Adrenal gland (tissue), 12 donors: ENCODE measurements around the gene TIGIT. TPM values are rescaled to one million over a fixed set of nuclear protein-coding genes. Genes with fewer than 3 reads are reported as not detected.

Experiments
- DNase-seq, 7 donors: peaks; one replicate each; pipeline ENCODE4 v3.0.0-alpha.2; 2019 to 2020
- H3K27ac ChIP-seq, 5 donors: fragments of 200-600 bp; sonication (generic) in 4 of 5; 1 replicate in 3 of 5; 2 replicates in 2 of 5; pipeline versions ENCODE4 v1.5.1 to v1.8.0; 2016 to 2020; ENCODE audit warnings: mild to moderate bottlenecking in 1 of 5
- H3K27me3 ChIP-seq: fragments of 200-600 bp; 2 replicates; pipeline ENCODE4 v1.8.0; 2021
- H3K36me3 ChIP-seq, 2 donors: fragments of 200-600 bp; replicated peaks in 1 of 2; 1 replicate in 1 of 2; 2 replicates in 1 of 2; pipeline versions ENCODE4 v1.5.1 to v1.8.0; 2018 to 2022
- H3K4me1 ChIP-seq, 2 donors: fragments of 200-600 bp; replicated peaks in 1 of 2; 1 replicate in 1 of 2; 2 replicates in 1 of 2; pipeline versions ENCODE4 v1.5.1 to v1.8.0; 2018 to 2021
- H3K4me3 ChIP-seq, 4 donors: fragments of 200-600 bp; sonication (generic) in 3 of 4; one replicate each; pipeline ENCODE4 v1.5.1; 2016 to 2018
- H3K9me3 ChIP-seq, 3 donors: fragments of 200-600 bp; sonication (generic) in 1 of 3; replicated peaks in 1 of 3; 1 replicate in 2 of 3; 2 replicates in 1 of 3; pipeline versions ENCODE4 v1.5.1 to v1.8.0; 2016 to 2021
- CTCF ChIP-seq, 6 experiments: fragments of 450-650 bp in 4 of 6; fragments of 200-600 bp in 2 of 6; sonication (generic) in 1 of 6; IDR thresholded peaks; 1 replicate in 5 of 6; 2 replicates in 1 of 6; pipeline versions ENCODE4 v1.5.1 to v1.8.0; 2016 to 2021; ENCODE audit warnings: antibody characterized with exemption in 6 of 6, mild to moderate bottlenecking in 2 of 6, moderate library complexity in 1 of 6
- POLR2A ChIP-seq, 2 donors: fragments of 450-650 bp; IDR thresholded peaks; one replicate each; pipeline ENCODE4 v1.6.1; 2017; ENCODE audit warnings: antibody characterized with exemption in 2 of 2, mild to moderate bottlenecking in 2 of 2, moderate library complexity in 1 of 2
- whole genome bisulfite sequencing, 4 donors: extraction: QIAGEN DNeasy Blood & Tissue Kit in 2 of 4; methylation state at CpG; one replicate each; pipeline versions ENCODE4 v1.1.5 to v1.1.7; 2013 to 2017; 5-methylcytosine and 5-hydroxymethylcytosine counted together
- intact Hi-C, 2 donors: fragments of 100-400 bp; cut with DNase I; formaldehyde crosslinking; loops; one replicate each; pipeline versions ENCODE4 v1.14.1 to v1.15.0; 2022 to 2023
- polyA plus RNA-seq, 3 donors: library from polyadenylated mRNA; stranded (reverse); fragments of 200-250 nt in 2 of 3; fragments of 350-450 nt in 1 of 3; fragmentation: Illumina TruSeq in 1 of 3; extraction: RNeasy Lipid Tissue Mini Kit (QIAGEN cat#74804) in 1 of 3; gene quantifications; one replicate each; pipeline ENCODE4 v1.2.3, GENCODE V29; 2013 to 2014
- total RNA-seq, 9 donors: library from RNA; depleted of rRNA in 4 of 9; stranded (reverse); fragments of >200 nt in 4 of 9; fragments of 120-200 nt in 1 of 9; fragmentation: NEBNext Ultra II Directional in 1 of 9; extraction: Animal tissue kit (Norgen Biotek cat#: 25700) in 1 of 9; gene quantifications; one replicate each; pipeline versions ENCODE4 v1.1.0 to v1.2.4, GENCODE V29; 2013 to 2023
- donor health status: healthy with polysubstance abuse.
- donor health status: Bipolar disorder and iron deficiency.
- donor health status: DM: yes; HTN: yes; CAD: no.
- donor health status: DM: no; HTN: no; CAD: no.
- donor health status: DM: no; HTN: no; CAD: no.
- donor health status: DM: yes; HTN: yes; CAD: no.

TIGIT gene
- total and polyA plus RNA-seq, 12 donors, result 0.05 to 0.61 (median 0.24) TPM; not detected in 3

GRCh38 chr3:114284644-114285043 is 9.2 kb upstream of the TIGIT start:
- Histone ChIP-seq H3K27me3 (no peaks in the 10 kb centered on the region), H3K27ac (no peak overlapping the region), H3K36me3 (no peaks in the 10 kb centered on the region), H3K9me3 (no peaks in the 10 kb centered on the region), H3K4me3 (no peak overlapping the region), H3K4me1 (no peaks in the 10 kb centered on the region)
- TF ChIP-seq CTCF (IDR thresholded peaks at IDR 0.05), result no peak
- 93 to 100% (median 96%) methylated on average over 1 of the region's 1 CpG for WGBS, 4 donors
- intact Hi-C loops, result no loop called here
- DNase-seq, result no peak

GRCh38 chr3:114285648-114286230 is 8.1 kb upstream of the TIGIT start:
- WGBS, 4 donors, result 88 to 94% (median 90%) methylated on average over 3 of the region's 3 CpGs
- Histone ChIP-seq H3K9me3 (no peaks in the 10 kb centered on the region), H3K27me3 (no peaks in the 10 kb centered on the region), H3K4me1 (no peaks in the 10 kb centered on the region), H3K36me3 (no peaks in the 10 kb centered on the region), H3K4me3 (no peak overlapping the region), H3K27ac (no peak overlapping the region)
- intact Hi-C loops, result no loop called here
- TF ChIP-seq CTCF (IDR thresholded peaks at IDR 0.05) (no peak), POLR2A (IDR thresholded peaks at IDR 0.05) (no peak)
- no peak for DNase-seq

GRCh38 chr3:114286266-114286665 is 7.6 kb upstream of the TIGIT start:
- no peak overlapping the region for H3K27ac ChIP-seq
- H3K9me3 ChIP-seq, result no peaks in the 10 kb centered on the region
- intact Hi-C loops, result no loop called here
- no peaks in the 10 kb centered on the region for H3K36me3 ChIP-seq
- no peaks in the 10 kb centered on the region for H3K4me1 ChIP-seq
- DNase-seq, result no peak
- WGBS, 4 donors, result 81 to 95% (median 82%) methylated on average over 2 of the region's 2 CpGs
- H3K27me3 ChIP-seq, result no peaks in the 10 kb centered on the region
- TF ChIP-seq POLR2A (IDR thresholded peaks at IDR 0.05) (no peak), CTCF (IDR thresholded peaks at IDR 0.05) (no peak)
- no peak overlapping the region for H3K4me3 ChIP-seq

GRCh38 chr3:114290911-114291901 is 2.6 kb upstream of the TIGIT start:
- WGBS, 4 donors, result 55 to 61% (median 57%) methylated on average over 7 to 23 of the region's 23 CpGs
- Histone ChIP-seq H3K9me3 (no peaks in the 10 kb centered on the region), H3K4me1 (no peaks in the 10 kb centered on the region), H3K36me3 (no peaks in the 10 kb centered on the region), H3K4me3 (no peak overlapping the region), H3K27me3 (no peaks in the 10 kb centered on the region), H3K27ac (no peak overlapping the region)
- DNase-seq, result peak; percentile 46 to 76 (median 60)
- intact Hi-C loops, result no loop called here
- TF ChIP-seq CTCF (IDR thresholded peaks at IDR 0.05) (peak; percentile 58 to 77 (median 72)), POLR2A (IDR thresholded peaks at IDR 0.05) (no peak)
